ENCODE data around the gene NNMT.

GRCh38 chr11:114307524-114308203 lies 11.5 kb downstream of the NNMT start:
- no peak for TF ChIP-seq POLR2AphosphoS5 (IDR thresholded peaks at IDR 0.05; ENCODE audit: low read depth, low read length)
- TF ChIP-seq REST (IDR thresholded peaks at IDR 0.05; ENCODE audit: insufficient read depth in 1 of 2, low read depth in 2 of 2, low read length in 2 of 2): no peak

Data from PFSK-1 (cell line).